PFSK-1 (cell line): ENCODE data around the gene CRB2.

ENCODE experiments used
- FOXP2 ChIP-seq: optimal IDR thresholded peaks from 2 replicates; pipeline ENCODE3; 2011; ENCODE audit warnings: borderline replicate concordance, control low read depth, inconsistent platforms; ENCODE audit not compliant: insufficient read depth; ENCODE audit errors: extremely low read length, extremely low read depth
- POLR2AphosphoS5 ChIP-seq: IDR thresholded peaks from 2 replicates; pipeline ENCODE4 v1.6.1; 2012; ENCODE audit warnings: low read depth, mild to moderate bottlenecking, control low read depth, low read length, moderate library complexity
- SIN3A ChIP-seq: IDR thresholded peaks from 2 replicates; pipeline ENCODE4 v1.6.1; 2012; ENCODE audit warnings: mild to moderate bottlenecking, low read length, moderate library complexity, borderline replicate concordance; ENCODE audit not compliant: insufficient read depth
- TAF1 ChIP-seq: IDR thresholded peaks from 2 replicates; pipeline ENCODE4 v1.6.1; 2012; ENCODE audit warnings: low read length, control low read depth, borderline replicate concordance; ENCODE audit not compliant: insufficient read depth
- TF ChIP-seq, protein P1 (sequence below), 2 experiments: IDR thresholded peaks; 2 replicates each; pipeline versions ENCODE4 v1.6.1 to v1.8.0; 2011 to 2012; ENCODE audit warnings: low read depth in 2 of 2, low read length in 2 of 2, control low read depth in 1 of 2, inconsistent platforms in 1 of 2, mild to moderate bottlenecking in 1 of 2, moderate library complexity in 1 of 2; ENCODE audit not compliant: insufficient read depth in 1 of 2

CRB2 gene

GRCh38 chr9:123344192-123344949, 11.6 kb upstream of the CRB2 start:
- no peak for TF ChIP-seq SIN3A
- no peak for TF ChIP-seq FOXP2
- no peak for TF ChIP-seq POLR2AphosphoS5
- no peak for TF ChIP-seq TAF1
- TF ChIP-seq, protein P1, sequence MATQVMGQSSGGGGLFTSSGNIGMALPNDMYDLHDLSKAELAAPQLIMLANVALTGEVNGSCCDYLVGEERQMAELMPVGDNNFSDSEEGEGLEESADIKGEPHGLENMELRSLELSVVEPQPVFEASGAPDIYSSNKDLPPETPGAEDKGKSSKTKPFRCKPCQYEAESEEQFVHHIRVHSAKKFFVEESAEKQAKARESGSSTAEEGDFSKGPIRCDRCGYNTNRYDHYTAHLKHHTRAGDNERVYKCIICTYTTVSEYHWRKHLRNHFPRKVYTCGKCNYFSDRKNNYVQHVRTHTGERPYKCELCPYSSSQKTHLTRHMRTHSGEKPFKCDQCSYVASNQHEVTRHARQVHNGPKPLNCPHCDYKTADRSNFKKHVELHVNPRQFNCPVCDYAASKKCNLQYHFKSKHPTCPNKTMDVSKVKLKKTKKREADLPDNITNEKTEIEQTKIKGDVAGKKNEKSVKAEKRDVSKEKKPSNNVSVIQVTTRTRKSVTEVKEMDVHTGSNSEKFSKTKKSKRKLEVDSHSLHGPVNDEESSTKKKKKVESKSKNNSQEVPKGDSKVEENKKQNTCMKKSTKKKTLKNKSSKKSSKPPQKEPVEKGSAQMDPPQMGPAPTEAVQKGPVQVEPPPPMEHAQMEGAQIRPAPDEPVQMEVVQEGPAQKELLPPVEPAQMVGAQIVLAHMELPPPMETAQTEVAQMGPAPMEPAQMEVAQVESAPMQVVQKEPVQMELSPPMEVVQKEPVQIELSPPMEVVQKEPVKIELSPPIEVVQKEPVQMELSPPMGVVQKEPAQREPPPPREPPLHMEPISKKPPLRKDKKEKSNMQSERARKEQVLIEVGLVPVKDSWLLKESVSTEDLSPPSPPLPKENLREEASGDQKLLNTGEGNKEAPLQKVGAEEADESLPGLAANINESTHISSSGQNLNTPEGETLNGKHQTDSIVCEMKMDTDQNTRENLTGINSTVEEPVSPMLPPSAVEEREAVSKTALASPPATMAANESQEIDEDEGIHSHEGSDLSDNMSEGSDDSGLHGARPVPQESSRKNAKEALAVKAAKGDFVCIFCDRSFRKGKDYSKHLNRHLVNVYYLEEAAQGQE (IDR thresholded peaks at IDR 0.05; ENCODE audit: insufficient read depth in 1 of 2, low read depth in 2 of 2, low read length in 2 of 2) = no peak

DNA sequence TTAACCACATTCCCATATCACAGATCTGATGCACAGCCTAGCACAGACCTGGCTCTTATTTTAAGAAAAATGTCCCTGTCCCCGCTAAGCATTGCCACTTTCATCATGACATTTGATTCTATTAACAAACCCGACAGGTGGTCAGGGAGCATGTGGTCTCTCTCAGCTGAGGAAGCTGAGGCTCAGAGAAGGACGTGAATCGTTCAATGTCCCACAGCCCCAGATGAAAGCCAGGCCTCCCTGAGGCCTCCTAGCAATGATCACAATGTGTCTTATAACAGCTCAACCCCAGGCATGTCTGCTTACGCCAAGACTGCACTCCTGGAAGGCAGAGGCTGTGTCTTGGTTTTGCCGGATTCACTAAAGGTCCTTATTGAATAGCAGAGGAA, 10.4 kb upstream of the CRB2 start:
- TF ChIP-seq TAF1 (no peak), SIN3A (no peak), POLR2AphosphoS5 (no peak), FOXP2 (no peak)
- TF ChIP-seq, protein P1 (IDR thresholded peaks at IDR 0.05; ENCODE audit: insufficient read depth in 1 of 2, low read depth in 2 of 2, low read length in 2 of 2) = no peak

DNA sequence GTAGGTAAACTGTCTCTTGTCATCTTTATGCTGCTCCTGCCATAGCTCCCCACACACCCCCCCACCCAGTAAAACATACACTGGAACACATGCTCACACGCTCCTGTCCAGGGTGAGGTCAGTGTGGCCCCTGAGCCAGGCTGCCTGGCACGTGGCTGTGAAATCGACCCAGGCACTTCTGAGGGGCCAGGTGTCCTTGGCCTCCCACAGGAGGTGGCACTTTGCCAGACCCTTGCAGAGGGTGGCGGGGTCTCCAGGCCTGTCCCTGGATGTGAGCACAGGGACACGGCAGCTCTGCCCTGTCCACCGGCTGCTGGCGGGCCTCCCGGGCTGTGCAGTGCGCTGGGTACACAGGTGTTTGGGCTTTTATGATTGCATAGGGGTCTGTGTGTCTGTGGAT, 10.0 kb upstream of the CRB2 start:
- TF ChIP-seq SIN3A (no peak), FOXP2 (no peak), TAF1 (no peak), POLR2AphosphoS5 (no peak)
- TF ChIP-seq, protein P1 (IDR thresholded peaks at IDR 0.05; ENCODE audit: insufficient read depth in 1 of 2, low read depth in 2 of 2, low read length in 2 of 2) = no peak

- TF ChIP-seq SIN3A (no peak), POLR2AphosphoS5 (no peak), FOXP2 (no peak), TAF1 (no peak)
- TF ChIP-seq, protein P1 (IDR thresholded peaks at IDR 0.05; ENCODE audit: insufficient read depth in 1 of 2, low read depth in 2 of 2, low read length in 2 of 2) = no peak
Observed at GRCh38 chr9:123346826-123347225, 9.2 kb upstream of the CRB2 start.
